ENCODE results near the gene HLCS. TPM values are rescaled to one million over a fixed set of nuclear protein-coding genes. Genes with fewer than 3 reads are reported as not detected.
"Not testable (repeated sequence)": the region's sequence is repeated elsewhere in the genome, so short reads cannot be mapped to it uniquely, and the experiment has no call there.

The HLCS gene
- total RNA-seq (2014; rRNA removed; shearing (Covaris generic)): 6.0 and 18.9 TPM in 2 replicates

- in situ Hi-C loops (cut with HindIII; ENCODE audit: low sequenced_read_pairs): no loop called here
- DNase-seq (ENCODE audit: low spot score): peak; percentile 68
These were observed at the start of gene HLCS for GRCh38 chr21:36966066-36966820. HLCS (minus strand) TSS chr21:36966669; CDS start chr21:36966638, 31 bp downstream.

GRCh38 chr21:37009740-37010341 is 43.4 kb upstream of the HLCS start:
- in situ Hi-C loops (cut with HindIII; ENCODE audit: low sequenced_read_pairs): no loop called here

GRCh38 chr21:37008724-37009123 is 42.3 kb upstream of the HLCS start:
- no peak for DNase-seq (ENCODE audit: low spot score)
- in situ Hi-C loops (cut with HindIII; ENCODE audit: low sequenced_read_pairs): no loop called here

More at GRCh38 chr21:37009740-37010341, 43.4 kb upstream of the HLCS start:
- DNase-seq (ENCODE audit: low spot score): peak; percentile 82

- DNase-seq (ENCODE audit: low spot score): no peak
- in situ Hi-C loops (cut with HindIII; ENCODE audit: low sequenced_read_pairs): no loop called here
These were observed 40.2 kb upstream of the HLCS start, which contains the start of gene RIPPLY3 for GRCh38 chr21:37006486-37007291. RIPPLY3 (plus strand) TSS chr21:37006702; CDS start chr21:37006773, 71 bp downstream.

- no peak for DNase-seq (ENCODE audit: low spot score)
- in situ Hi-C loops (cut with HindIII; ENCODE audit: low sequenced_read_pairs): no loop called here
These were observed 39.3 kb upstream of the HLCS start for GRCh38 chr21:37005548-37006485.

GRCh38 chr21:37003917-37004316 is 37.4 kb upstream of the HLCS start:
- in situ Hi-C loops (cut with HindIII; ENCODE audit: low sequenced_read_pairs); DNase-seq (ENCODE audit: low spot score): not testable (repeated sequence)

- in situ Hi-C loops (cut with HindIII; ENCODE audit: low sequenced_read_pairs): not testable (repeated sequence)
These were observed 36.4 kb upstream of the HLCS start for GRCh38 chr21:37002851-37003250.

GRCh38 chr21:37001441-37001840 is 35.0 kb upstream of the HLCS start:
- in situ Hi-C loops (cut with HindIII; ENCODE audit: low sequenced_read_pairs): no loop called here
- DNase-seq (ENCODE audit: low spot score): no peak

More at GRCh38 chr21:37002851-37003250, 36.4 kb upstream of the HLCS start:
- DNase-seq (ENCODE audit: low spot score): not testable (repeated sequence)

- in situ Hi-C loops (cut with HindIII; ENCODE audit: low sequenced_read_pairs): no loop called here
- no peak for DNase-seq (ENCODE audit: low spot score)
These were observed 33.9 kb upstream of the HLCS start for GRCh38 chr21:37000381-37000780.

GRCh38 chr21:36999131-36999898 is 32.8 kb upstream of the HLCS start:
- in situ Hi-C loops (cut with HindIII; ENCODE audit: low sequenced_read_pairs): no loop called here
- no peak for DNase-seq (ENCODE audit: low spot score)

- DNase-seq (ENCODE audit: low spot score); in situ Hi-C loops (cut with HindIII; ENCODE audit: low sequenced_read_pairs): not testable (repeated sequence)
These were observed 28.8 kb upstream of the HLCS start for GRCh38 chr21:36995285-36995684.

- in situ Hi-C loops (cut with HindIII; ENCODE audit: low sequenced_read_pairs): no loop called here
These were observed 28.2 kb upstream of the HLCS start for GRCh38 chr21:36994501-36995158.

GRCh38 chr21:36992671-36993070 is 26.2 kb upstream of the HLCS start:
- in situ Hi-C loops (cut with HindIII; ENCODE audit: low sequenced_read_pairs): no loop called here
- no peak for DNase-seq (ENCODE audit: low spot score)

More at GRCh38 chr21:36994501-36995158, 28.2 kb upstream of the HLCS start:
- no peak for DNase-seq (ENCODE audit: low spot score)

GRCh38 chr21:36990508-36991205 is 24.2 kb upstream of the HLCS start:
- no peak for DNase-seq (ENCODE audit: low spot score)
- in situ Hi-C loops (cut with HindIII; ENCODE audit: low sequenced_read_pairs): no loop called here

- peak; percentile 85 for DNase-seq (ENCODE audit: low spot score)
- in situ Hi-C loops (cut with HindIII; ENCODE audit: low sequenced_read_pairs): no loop called here
These were observed 23.4 kb upstream of the HLCS start for GRCh38 chr21:36989699-36990507.

- DNase-seq (ENCODE audit: low spot score); in situ Hi-C loops (cut with HindIII; ENCODE audit: low sequenced_read_pairs): not testable (repeated sequence)
These were observed 22.8 kb upstream of the HLCS start for GRCh38 chr21:36989199-36989698.

All from G401 (cell line).